Vagina (tissue), 2 donors: Measurements from ENCODE around the gene CNTNAP1. TPM values are rescaled to one million over a fixed set of nuclear protein-coding genes. Genes with fewer than 3 reads are reported as not detected.
A peak's percentile ranks its signal among the peaks of the same experiment; 100 is the strongest.

Source experiments
- DNase-seq, 2 donors: peaks; one replicate each; pipeline ENCODE4 v3.0.0-alpha.2; 2017; ENCODE audit errors: extremely low spot score in 2 of 2
- H3K27ac ChIP-seq: fragments of 200-600 bp; sonication (generic); one replicate; pipeline ENCODE4 v1.5.1; 2019
- H3K27me3 ChIP-seq: fragments of 200-600 bp; sonication (generic); one replicate; pipeline ENCODE4 v1.5.1; 2019
- H3K36me3 ChIP-seq, 2 donors: fragments of 200-600 bp; sonication (generic); one replicate each; pipeline ENCODE4 v1.5.1; 2017 to 2019
- H3K4me1 ChIP-seq: fragments of 200-600 bp; sonication (generic); one replicate; pipeline ENCODE4 v1.5.1; 2019
- H3K4me3 ChIP-seq, 2 donors: fragments of 200-600 bp; sonication (generic); 1 replicate in 1 of 2; 2 replicates in 1 of 2; pipeline ENCODE4 v1.5.1; 2016 to 2019
- H3K9me3 ChIP-seq: fragments of 200-600 bp; sonication (generic); one replicate; pipeline ENCODE4 v1.5.1; 2019
- POLR2A ChIP-seq, 2 donors: fragments of 450-650 bp; IDR thresholded peaks; one replicate each; pipeline ENCODE4 v1.6.1; 2017; ENCODE audit warnings: antibody characterized with exemption in 2 of 2, mild to moderate bottlenecking in 2 of 2, moderate library complexity in 2 of 2
- POLR2AphosphoS5 ChIP-seq, 2 donors: sonication (generic); formaldehyde crosslinking; IDR thresholded peaks; one replicate each; pipeline ENCODE4 v1.9.0; 2017; ENCODE audit warnings: antibody characterized with exemption in 2 of 2, mild to moderate bottlenecking in 2 of 2, low read depth in 1 of 2; ENCODE audit not compliant: insufficient read depth in 1 of 2
- intact Hi-C: fragments of 100-400 bp; cut with DNase I; formaldehyde crosslinking; loops from one replicate; pipeline ENCODE4 v1.15.1; 2023
- total RNA-seq: library from RNA; depleted of rRNA; stranded (reverse); fragments of >200 nt; gene quantifications from one replicate; pipeline ENCODE4 v1.2.3, GENCODE V29; 2016
- TF ChIP-seq, protein P1 (sequence below), 3 experiments: fragments of 450-650 bp in 2 of 3; fragments of 200-600 bp in 1 of 3; sonication (generic) in 1 of 3; IDR thresholded peaks; one replicate each; pipeline ENCODE4 v1.5.1; 2017 to 2019; ENCODE audit warnings: antibody characterized with exemption in 3 of 3, mild to moderate bottlenecking in 2 of 3, moderate library complexity in 2 of 3

The CNTNAP1 gene
- total RNA-seq, 1 donor from 2014 or later, result 5.9 TPM

DNA sequence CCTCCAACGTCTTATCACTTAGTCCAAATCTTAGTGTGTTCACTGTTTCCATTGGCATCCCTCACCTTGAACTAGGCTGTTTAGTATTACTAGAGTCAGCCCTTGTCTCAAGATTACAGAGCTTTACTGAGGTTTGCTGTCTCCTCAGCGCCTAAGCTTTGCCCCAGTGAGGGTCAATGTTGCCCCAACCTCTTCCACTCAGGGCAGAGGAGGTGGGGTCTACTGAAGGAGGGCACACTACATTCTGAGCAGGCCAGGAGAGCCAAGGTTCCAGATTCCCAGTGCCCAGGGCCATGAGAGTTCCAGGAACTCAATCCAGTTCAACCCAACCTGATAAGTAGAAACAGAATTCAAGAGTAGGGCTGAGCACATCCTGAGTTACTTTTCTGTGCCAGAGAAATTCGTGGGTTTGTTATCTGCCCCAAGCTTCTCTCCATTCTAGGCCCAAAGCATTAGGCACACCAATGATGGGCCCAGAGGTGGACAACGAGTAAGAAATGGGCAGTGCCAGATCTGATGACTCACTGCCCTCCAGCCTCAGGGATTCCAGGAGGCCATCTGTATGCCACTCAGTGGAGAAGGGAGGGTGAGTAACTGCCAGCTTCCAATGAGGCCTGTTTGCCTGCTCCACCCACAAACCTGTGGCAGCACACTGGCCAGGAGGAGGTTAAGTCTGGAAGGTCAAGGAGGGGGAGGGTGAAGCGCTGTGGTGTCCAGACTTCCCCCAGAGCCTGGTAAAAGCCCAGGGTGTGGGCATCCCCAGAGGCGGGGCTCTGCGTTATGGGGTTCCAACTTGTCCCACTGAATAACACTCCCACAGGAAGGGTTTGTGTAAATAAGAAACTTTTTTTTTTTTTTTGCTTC lies 15.0 kb upstream of the CNTNAP1 start:
- peak overlapping the region; percentile 68 for H3K27ac ChIP-seq
- TF ChIP-seq POLR2A (IDR thresholded peaks at IDR 0.05) (no peak), POLR2AphosphoS5 (IDR thresholded peaks at IDR 0.05; ENCODE audit: insufficient read depth in 1 of 2, low read depth in 1 of 2) (no peak)
- TF ChIP-seq, protein P1, sequence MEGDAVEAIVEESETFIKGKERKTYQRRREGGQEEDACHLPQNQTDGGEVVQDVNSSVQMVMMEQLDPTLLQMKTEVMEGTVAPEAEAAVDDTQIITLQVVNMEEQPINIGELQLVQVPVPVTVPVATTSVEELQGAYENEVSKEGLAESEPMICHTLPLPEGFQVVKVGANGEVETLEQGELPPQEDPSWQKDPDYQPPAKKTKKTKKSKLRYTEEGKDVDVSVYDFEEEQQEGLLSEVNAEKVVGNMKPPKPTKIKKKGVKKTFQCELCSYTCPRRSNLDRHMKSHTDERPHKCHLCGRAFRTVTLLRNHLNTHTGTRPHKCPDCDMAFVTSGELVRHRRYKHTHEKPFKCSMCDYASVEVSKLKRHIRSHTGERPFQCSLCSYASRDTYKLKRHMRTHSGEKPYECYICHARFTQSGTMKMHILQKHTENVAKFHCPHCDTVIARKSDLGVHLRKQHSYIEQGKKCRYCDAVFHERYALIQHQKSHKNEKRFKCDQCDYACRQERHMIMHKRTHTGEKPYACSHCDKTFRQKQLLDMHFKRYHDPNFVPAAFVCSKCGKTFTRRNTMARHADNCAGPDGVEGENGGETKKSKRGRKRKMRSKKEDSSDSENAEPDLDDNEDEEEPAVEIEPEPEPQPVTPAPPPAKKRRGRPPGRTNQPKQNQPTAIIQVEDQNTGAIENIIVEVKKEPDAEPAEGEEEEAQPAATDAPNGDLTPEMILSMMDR (IDR thresholded peaks at IDR 0.05), result no peak
- peak in 1 of 2 donors; percentile 88 for DNase-seq
- no peaks in the 10 kb centered on the region for H3K27me3 ChIP-seq
- intact Hi-C loops, result no loop called here
- no peak overlapping the region for H3K4me3 ChIP-seq
- no peaks in the 10 kb centered on the region for H3K9me3 ChIP-seq
- peaks cover 55% of the 10 kb centered on the region for H3K4me1 ChIP-seq
- peaks cover 0 to 56% of the 10 kb centered on the region in 2 donors for H3K36me3 ChIP-seq

DNA sequence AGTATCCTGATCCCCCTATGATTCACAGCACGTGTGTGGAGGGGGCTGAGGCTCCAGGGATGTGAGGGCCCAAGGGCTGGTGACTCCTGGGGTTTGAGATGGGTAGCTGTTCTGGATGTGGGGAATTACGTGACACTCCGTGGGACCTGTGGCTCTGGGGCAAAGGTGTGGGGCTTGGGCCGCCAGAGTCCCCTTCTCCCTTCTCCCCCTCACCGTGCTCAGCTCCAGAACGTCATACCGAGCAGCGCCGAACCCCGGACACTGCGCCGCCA lies 12.7 kb upstream of the CNTNAP1 start:
- H3K27ac ChIP-seq, result peak overlapping the region; percentile 68
- H3K4me1 ChIP-seq, result peaks cover 78% of the 10 kb centered on the region
- intact Hi-C loops, result no loop called here
- H3K9me3 ChIP-seq, result no peaks in the 10 kb centered on the region
- H3K27me3 ChIP-seq, result no peaks in the 10 kb centered on the region
- H3K36me3 ChIP-seq, result peaks cover 0 to 63% of the 10 kb centered on the region in 2 donors
- no peak for DNase-seq
- no peak overlapping the region for H3K4me3 ChIP-seq
- TF ChIP-seq, protein P1 (IDR thresholded peaks at IDR 0.05), result no peak
- no peak for TF ChIP-seq POLR2A (IDR thresholded peaks at IDR 0.05)
- no peak for TF ChIP-seq POLR2AphosphoS5 (IDR thresholded peaks at IDR 0.05; ENCODE audit: insufficient read depth in 1 of 2, low read depth in 1 of 2)

DNA sequence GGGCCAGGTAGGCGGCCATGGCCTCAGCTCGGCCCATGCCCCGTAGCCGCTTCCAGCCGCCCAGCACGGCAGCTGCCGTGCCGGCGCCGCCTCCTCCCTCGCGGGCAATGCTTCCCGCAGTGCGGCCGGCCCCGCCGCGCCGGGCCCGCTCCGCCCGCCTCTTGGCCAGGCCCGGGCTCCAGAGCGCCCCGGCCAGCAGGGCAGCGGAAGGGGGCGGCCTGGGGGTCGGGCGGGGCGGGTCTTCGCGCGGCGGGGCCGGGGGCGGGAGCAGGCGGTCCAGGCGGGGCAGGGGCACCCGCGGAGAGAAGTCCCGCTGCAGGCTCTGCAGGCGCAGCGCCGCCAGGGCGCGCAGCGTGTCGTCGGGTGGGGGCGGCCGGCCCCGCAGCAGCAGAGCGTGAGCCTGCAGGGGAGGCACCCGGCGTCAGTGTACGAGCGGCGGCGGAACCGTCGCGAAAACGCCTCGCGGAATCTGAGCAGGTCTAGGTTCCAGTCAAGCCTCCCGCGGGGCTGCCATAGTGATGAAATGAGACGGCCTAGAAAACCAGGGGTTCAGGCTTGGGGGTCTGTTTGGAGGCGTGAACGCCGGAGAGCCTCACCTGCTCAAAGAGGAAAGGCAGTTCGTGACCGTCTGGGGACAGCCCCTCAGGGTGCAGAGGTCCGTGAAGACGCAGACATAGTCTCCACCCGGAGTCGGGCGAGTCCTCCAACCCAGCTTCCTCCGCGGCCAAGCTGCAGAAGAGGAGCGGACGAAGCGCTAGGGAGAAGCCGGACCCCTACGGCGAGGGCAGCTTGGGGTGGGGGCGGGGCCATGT lies 12.1 kb upstream of the CNTNAP1 start:
- DNase-seq, result no peak
- peaks cover 83% of the 10 kb centered on the region for H3K4me1 ChIP-seq
- no peaks in the 10 kb centered on the region for H3K27me3 ChIP-seq
- H3K36me3 ChIP-seq, result peaks cover 0 to 61% of the 10 kb centered on the region in 2 donors
- TF ChIP-seq POLR2AphosphoS5 (IDR thresholded peaks at IDR 0.05; ENCODE audit: insufficient read depth in 1 of 2, low read depth in 1 of 2) (no peak), POLR2A (IDR thresholded peaks at IDR 0.05) (no peak)
- TF ChIP-seq, protein P1 (IDR thresholded peaks at IDR 0.05), result no peak
- no peaks in the 10 kb centered on the region for H3K9me3 ChIP-seq
- peak overlapping the region; percentile 68 for H3K27ac ChIP-seq
- intact Hi-C loops, result loop anchor here (5.0 kb wide), 1 partner anchor 63 kb away; the partner anchor contains the start of genes RETREG3 and TUBG1
- H3K4me3 ChIP-seq, result no peak overlapping the region

DNA sequence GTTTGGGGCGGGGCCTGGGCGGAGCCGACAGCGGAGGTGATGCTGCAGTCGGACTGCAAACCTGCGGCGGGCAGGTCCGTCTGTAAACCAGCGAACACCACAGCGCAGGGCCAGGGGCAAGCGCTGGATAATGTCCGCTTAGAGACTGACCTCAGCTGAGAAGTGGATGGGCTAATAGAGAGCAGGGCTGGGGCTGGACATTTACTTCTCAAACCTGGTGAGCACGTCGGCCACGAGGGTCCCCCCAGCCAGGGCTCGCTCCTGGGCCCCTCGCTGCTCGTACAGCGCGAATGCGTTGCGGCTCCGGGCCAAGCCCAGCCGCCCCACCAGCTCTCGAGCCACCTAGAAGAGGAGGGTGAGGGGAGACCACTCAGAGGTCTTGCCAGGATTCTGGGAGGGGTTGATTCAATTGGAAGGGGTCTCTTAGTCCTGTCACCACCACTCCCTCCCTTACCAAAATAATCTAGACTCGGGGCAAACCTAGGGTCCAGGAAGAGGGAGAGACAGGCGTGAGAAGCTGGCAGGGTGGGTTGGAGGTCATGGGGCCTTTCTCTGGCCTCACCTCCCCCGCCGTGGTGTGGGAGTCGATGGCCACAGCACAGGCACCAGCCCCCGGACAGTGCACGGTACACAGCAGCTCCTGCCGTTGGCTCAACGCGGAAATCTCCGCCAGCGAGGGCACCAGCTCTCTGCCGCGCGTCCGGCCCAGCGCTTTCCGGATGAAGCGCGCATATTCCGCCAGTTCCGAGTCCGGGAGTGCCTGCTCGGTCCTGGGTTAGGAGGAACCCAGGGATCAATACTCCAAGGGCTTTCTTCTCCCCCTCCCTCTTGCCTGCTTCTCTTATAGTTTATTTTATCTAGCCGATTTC lies 11.3 kb upstream of the CNTNAP1 start:
- H3K27ac ChIP-seq, result peak overlapping the region; percentile 61
- intact Hi-C loops, result loop anchor here (5.0 kb wide), 1 partner anchor 64 kb away; the partner anchor contains the start of genes RETREG3 and TUBG1
- H3K4me1 ChIP-seq, result peaks cover 91% of the 10 kb centered on the region
- peaks cover 0 to 53% of the 10 kb centered on the region in 2 donors for H3K36me3 ChIP-seq
- H3K9me3 ChIP-seq, result no peaks in the 10 kb centered on the region
- TF ChIP-seq POLR2AphosphoS5 (IDR thresholded peaks at IDR 0.05; ENCODE audit: insufficient read depth in 1 of 2, low read depth in 1 of 2) (peak in 1 of 2 donors; percentile 11), POLR2A (IDR thresholded peaks at IDR 0.05) (no peak)
- TF ChIP-seq, protein P1 (IDR thresholded peaks at IDR 0.05), result no peak
- H3K27me3 ChIP-seq, result no peaks in the 10 kb centered on the region
- no peak for DNase-seq
- H3K4me3 ChIP-seq, result no peak overlapping the region
